Measurements from ENCODE around the gene SLC6A9. TPM values are rescaled to one million over a fixed set of nuclear protein-coding genes. Genes with fewer than 3 reads are reported as not detected.
A peak's percentile ranks its signal among the peaks of the same experiment; 100 is the strongest.

Gene SLC6A9
- total RNA-seq, 1 donor from 2014 or later, result 29.4 TPM

GRCh38 chr1:43981636-43982035, 49.6 kb downstream of the SLC6A9 start:
- H3K27ac Mint-ChIP-seq, result no peak overlapping the region
- H3K36me3 Mint-ChIP-seq (ENCODE audit: insufficient read depth), result peaks cover 24% of the 10 kb centered on the region

GRCh38 chr1:43981135-43981491, 50.1 kb downstream of the SLC6A9 start:
- Mint-ChIP-seq H3K4me1 (ENCODE audit: low read depth) (peaks cover 27% of the 10 kb centered on the region), H3K9me3 (ENCODE audit: low read depth) (no peaks in the 10 kb centered on the region), H3K27me3 (no peaks in the 10 kb centered on the region), H3K27ac (no peak overlapping the region), H3K4me3 (ENCODE audit: low read depth) (peak overlapping the region; percentile 86), H3K36me3 (ENCODE audit: insufficient read depth) (peaks cover 25% of the 10 kb centered on the region)
- no peak for DNase-seq (ENCODE audit: low spot score, unreplicated experiment)
- TF ChIP-seq CTCF (IDR thresholded peaks at IDR 0.05; ENCODE audit: unreplicated experiment), result no peak

More at GRCh38 chr1:43981636-43982035, 49.6 kb downstream of the SLC6A9 start:
- Mint-ChIP-seq H3K4me3 (ENCODE audit: low read depth) (no peak overlapping the region), H3K9me3 (ENCODE audit: low read depth) (no peaks in the 10 kb centered on the region), H3K27me3 (no peaks in the 10 kb centered on the region), H3K4me1 (ENCODE audit: low read depth) (peaks cover 31% of the 10 kb centered on the region)
- TF ChIP-seq CTCF (IDR thresholded peaks at IDR 0.05; ENCODE audit: unreplicated experiment), result no peak
- no peak for DNase-seq (ENCODE audit: low spot score, unreplicated experiment)

- DNase-seq (ENCODE audit: low spot score, unreplicated experiment), result no peak
- H3K4me3 Mint-ChIP-seq (ENCODE audit: low read depth), result peak overlapping the region; percentile 86
- H3K9me3 Mint-ChIP-seq (ENCODE audit: low read depth), result no peaks in the 10 kb centered on the region
- H3K27ac Mint-ChIP-seq, result peak overlapping the region; percentile 9
- TF ChIP-seq CTCF (IDR thresholded peaks at IDR 0.05; ENCODE audit: unreplicated experiment), result no peak
- H3K4me1 Mint-ChIP-seq (ENCODE audit: low read depth), result peaks cover 29% of the 10 kb centered on the region
- no peaks in the 10 kb centered on the region for H3K27me3 Mint-ChIP-seq
- peaks cover 21% of the 10 kb centered on the region for H3K36me3 Mint-ChIP-seq (ENCODE audit: insufficient read depth)
Measured at GRCh38 chr1:43980255-43981134, 50.8 kb downstream of the SLC6A9 start.

GRCh38 chr1:43979528-43980254, 51.6 kb downstream of the SLC6A9 start:
- Mint-ChIP-seq H3K9me3 (ENCODE audit: low read depth) (no peaks in the 10 kb centered on the region), H3K4me3 (ENCODE audit: low read depth) (peak overlapping the region; percentile 86), H3K36me3 (ENCODE audit: insufficient read depth) (peaks cover 21% of the 10 kb centered on the region), H3K27me3 (no peaks in the 10 kb centered on the region), H3K27ac (peak overlapping the region; percentile 59), H3K4me1 (ENCODE audit: low read depth) (peaks cover 30% of the 10 kb centered on the region)
- DNase-seq (ENCODE audit: low spot score, unreplicated experiment), result peak; percentile 35
- TF ChIP-seq CTCF (IDR thresholded peaks at IDR 0.05; ENCODE audit: unreplicated experiment), result no peak

GRCh38 chr1:43979261-43979527, 52.1 kb downstream of the SLC6A9 start:
- peaks cover 32% of the 10 kb centered on the region for H3K4me1 Mint-ChIP-seq (ENCODE audit: low read depth)
- peaks cover 21% of the 10 kb centered on the region for H3K36me3 Mint-ChIP-seq (ENCODE audit: insufficient read depth)
- no peak for DNase-seq (ENCODE audit: low spot score, unreplicated experiment)
- no peak overlapping the region for H3K27ac Mint-ChIP-seq
- no peaks in the 10 kb centered on the region for H3K27me3 Mint-ChIP-seq
- H3K4me3 Mint-ChIP-seq (ENCODE audit: low read depth), result no peak overlapping the region
- H3K9me3 Mint-ChIP-seq (ENCODE audit: low read depth), result no peaks in the 10 kb centered on the region
- no peak for TF ChIP-seq CTCF (IDR thresholded peaks at IDR 0.05; ENCODE audit: unreplicated experiment)
